Activated CD8-positive, alpha-beta memory T cell treated with anti-CD3 and anti-CD28 coated beads, Interleukin-2, amount 50 U/mL, for 24 hours (primary cell): ENCODE results near the gene WNT7B.

Source experiments
- DNase-seq: peaks from one replicate; pipeline ENCODE4 v3.0.0-alpha.2; 2020; ENCODE audit errors: extremely low read depth

Gene WNT7B

DNA sequence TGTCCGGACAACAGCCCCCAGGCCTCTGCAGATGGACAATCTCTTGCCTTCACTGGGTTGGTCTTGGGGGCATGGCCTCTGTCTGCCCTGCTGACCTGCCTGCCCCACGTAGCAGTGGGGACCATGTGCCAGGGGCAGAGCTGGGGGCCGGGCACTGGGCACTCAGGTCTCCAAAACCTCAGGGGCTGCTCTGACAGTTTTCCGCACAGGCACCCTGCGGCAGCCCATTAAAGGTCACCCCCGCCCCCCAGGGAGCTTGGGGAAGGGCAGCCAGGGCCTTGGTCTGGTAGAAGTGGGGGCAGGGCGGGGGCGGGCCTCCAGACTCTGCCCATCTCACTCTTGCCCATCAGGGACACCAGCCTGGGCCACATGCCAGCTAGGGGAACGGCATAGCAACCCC, 49.9 kb downstream of the WNT7B start:
- DNase-seq, result no peak

DNA sequence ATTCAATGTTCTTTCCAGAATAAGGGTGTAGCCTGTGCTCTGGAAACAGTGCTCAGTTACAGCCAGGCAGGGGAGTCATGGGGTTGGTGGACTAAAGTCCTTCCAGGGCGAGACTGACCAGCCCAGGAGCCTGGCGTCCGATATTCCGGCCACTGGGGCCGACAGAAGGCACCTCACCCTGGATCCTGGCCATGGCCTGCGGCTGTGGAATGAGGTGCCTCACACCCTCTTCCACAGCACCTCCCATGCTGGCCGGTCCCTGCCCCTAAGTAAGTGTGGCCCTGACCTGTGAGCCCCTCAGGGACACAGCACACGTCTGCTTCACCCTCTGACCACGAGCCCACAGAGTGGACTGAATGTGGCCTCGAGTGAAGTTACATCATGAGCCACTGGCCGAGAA, 50.5 kb downstream of the WNT7B start:
- no peak for DNase-seq

DNA sequence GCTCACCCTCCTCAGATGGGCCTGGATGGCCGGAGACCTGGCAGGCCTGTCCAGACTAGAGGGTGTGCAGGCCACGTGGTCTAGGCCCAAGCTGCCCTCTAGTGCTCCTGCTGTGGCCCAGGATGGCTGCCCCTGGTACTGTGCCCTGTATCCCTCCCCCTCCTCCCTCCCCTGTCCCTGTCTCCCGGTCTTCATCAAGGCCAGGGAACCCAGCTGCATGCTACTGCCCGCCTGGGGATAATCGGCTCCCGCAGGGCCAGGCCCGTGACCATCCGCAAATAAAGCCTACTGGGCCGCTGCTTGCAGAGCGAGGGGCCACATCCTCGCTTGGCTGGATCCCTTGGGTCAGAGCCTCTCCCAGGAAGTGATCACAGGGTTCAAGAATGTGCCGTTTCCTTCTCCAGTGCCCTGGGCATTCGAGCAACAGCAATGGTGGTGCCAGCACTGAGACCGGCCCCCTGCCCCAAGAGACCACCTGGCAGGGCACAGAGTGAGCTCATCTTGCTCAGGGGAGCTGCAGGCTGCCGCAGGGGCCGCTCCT, 51.1 kb downstream of the WNT7B start:
- DNase-seq, result no peak

DNA sequence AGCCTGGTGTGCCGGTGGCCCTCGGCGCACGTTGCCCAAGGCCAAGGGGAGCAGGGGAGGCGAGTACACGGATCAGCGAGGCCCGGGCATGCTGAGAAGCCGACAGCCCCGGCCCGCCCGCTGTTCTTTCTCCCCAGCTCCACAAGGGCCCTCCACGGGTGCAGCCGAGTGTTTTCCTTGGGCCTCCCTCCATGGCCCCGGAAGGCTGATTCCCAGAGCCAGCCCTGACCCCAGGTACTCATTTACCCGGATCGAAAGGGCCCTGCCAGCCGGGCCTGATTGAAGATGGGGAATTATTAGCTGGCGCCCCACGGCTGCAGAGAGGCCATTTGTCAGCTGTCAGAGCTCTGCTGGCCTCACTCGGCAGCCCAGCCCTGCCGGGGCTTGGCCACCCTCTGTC, 53.1 kb downstream of the WNT7B start:
- DNase-seq, result no peak

DNA sequence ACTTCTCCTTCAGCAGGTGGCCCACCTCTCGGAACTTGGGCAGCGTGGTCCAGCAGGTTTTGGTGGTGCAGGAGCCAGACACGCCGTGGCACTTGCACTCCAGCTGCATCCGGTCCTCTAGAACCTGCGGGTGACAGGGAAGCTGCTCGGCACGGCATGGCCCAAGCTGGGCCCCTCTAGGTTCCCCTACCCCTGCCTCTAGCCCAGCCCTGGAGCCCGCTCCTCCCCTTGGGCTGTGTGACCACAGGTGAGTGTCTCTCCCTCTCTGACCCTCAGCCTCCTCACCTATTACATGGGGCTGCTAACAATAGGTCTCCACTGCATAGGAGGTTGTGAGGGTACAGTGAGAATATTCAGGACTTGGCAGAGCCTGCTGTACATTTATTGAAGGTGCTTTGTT, 53.8 kb downstream of the WNT7B start:
- DNase-seq, result no peak

DNA sequence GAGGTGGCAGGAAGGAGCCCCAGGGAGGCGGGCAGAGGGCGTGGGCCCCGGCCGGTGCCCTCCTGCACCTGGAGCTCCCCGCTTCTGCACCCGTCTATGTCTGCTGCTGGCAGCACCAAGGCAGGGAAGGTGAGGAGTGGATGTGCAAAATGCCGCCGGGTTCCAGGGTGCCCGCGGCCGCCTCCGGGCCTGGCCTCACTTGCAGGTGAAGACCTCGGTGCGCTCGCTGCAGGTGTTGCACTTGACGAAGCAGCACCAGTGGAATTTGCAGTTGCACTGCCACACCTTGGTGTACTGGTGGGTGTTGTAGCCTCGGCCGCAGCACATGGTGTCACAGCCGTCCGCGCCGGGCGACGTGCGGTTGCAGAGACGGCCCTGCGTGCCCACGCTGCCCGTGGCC, 54.3 kb downstream of the WNT7B start:
- DNase-seq, result no peak

DNA sequence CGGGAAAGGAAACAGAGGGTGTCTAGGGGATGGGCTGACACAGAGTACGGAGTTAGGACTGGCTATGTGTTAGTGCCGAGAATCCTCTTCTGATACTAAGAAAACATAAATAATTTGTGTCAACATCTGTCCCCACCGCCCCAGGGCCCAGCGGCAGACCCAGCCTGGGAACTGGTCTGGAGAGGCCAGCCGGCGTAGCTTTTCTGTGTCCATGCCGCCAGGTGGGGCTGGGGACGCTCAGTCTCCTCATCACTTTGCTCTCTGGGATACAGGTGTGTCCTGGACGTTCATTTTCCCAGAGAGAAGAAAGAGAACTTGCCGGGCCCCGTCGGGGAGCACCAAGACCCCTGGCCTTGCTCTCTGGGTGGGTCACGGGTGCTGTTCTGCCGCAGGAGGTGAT, 54.7 kb downstream of the WNT7B start:
- no peak for DNase-seq

DNA sequence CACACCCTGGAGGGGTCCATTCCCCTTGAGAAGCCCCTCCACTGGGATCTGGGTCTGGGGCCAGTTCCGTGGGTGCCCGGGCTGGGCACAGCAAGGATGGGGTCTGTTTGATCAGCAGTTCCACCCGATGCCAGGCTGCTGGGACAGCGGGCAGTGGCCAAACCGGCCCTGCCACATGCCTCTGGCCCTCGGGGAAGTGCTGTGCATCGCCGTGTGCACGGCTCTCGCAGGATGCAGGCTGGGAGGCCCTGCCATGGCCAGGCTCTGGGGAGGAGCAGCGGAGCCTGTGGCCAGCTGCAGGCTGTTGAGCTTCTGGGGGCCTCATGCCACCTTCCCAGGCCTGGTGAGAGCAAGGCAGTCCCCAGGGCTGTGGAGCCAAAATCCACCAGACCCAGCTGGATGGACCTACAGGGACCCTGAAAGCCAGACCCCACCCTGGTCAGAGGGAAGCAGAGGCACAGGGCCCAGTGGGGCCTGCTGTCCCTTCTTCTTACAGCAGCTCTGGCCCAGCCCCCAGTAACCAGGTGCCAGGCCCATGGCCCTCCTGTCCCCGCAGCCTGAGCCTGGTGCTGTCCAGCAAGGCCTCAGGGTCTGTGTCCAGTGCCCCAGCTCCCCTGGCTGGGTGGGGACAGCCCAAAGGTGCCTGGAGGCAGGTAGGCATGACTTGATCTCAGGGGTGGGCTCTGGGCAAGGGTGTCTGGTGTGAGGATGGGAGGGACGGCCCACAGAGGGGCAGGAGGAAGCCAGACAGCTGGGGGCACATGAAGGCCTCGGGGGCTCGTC, 57.3 kb downstream of the WNT7B start:
- no peak for DNase-seq

DNA sequence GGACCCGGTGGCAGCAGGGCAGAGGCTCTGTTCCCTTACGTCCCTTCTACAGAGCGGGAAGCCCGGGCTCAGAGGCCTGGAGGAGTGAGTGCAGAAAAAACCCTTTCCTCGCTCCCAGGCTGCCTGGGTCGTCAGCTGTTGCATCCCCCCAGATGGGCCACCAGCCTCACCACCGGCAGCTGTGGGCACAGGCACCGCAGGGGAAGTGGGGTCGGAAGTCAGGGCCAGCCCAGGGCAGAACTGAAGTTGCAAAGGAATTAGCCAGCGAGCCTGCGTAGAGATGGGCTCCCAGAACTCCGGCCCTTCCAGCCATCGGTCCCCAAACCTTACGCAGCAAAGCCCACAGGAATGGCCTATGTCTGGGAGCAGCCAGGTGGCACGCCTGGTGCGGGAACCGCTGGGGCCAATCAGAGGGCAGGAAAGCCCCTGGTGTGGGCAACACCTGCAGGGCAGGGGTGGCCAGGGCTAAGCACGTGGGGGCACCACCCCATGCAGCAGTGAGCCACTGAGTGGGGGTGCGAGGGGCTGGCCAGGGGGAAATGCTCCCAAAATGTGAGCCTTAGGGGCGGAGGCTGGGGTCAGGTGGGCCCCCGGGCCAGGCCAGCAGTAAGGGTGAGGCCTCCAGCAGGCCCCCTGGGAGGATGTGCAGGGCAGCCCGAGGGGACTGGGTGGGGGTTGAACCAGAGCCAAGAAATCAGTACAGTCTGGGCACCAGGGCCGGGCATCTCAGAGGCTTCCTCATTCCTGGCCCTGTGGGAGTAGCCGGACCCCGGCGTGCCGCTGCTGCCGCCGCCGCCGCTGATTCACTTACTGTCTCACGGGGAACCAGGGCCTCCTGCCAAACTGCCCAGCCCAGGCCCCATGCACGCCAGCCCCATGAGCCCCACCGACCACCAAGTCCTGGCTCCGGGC, 58.2 kb downstream of the WNT7B start:
- DNase-seq, result no peak

DNA sequence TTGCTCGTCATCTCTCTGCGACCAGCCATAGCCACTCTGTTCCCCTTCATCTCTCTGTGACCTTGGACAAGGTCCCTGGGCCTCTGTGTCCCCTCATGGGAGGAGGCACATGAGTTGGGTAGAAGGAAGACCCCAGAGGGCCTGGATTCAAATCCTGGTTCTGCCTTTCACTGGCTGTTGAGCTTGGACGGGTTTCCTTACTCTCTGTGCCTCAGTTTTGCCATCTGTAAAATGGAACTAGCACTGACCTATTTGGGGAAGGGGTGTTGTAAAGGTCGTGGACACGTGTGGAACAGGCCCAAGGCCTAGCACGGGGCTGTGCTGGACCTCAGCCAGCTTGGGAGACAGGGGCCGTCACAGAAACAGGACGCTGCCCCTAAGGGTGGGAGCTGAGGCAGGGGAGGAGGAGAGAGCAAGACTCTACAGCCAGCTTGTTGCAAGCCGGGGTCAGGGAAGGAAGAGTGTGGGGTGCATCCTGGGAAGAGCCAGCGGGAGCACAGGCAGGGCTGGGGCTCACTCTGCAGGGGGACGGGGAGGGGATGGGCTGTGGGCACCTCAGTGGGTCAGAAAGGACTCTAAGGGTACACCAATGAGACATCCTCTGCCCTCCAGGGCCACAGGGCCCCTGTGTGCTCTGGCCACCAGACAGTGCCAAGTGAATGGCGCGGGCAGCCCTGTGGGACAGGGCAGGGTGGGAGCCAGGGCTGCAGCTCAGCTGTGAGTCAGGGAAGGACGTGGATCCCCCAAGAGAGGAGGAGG, 59.1 kb downstream of the WNT7B start:
- no peak for DNase-seq

DNA sequence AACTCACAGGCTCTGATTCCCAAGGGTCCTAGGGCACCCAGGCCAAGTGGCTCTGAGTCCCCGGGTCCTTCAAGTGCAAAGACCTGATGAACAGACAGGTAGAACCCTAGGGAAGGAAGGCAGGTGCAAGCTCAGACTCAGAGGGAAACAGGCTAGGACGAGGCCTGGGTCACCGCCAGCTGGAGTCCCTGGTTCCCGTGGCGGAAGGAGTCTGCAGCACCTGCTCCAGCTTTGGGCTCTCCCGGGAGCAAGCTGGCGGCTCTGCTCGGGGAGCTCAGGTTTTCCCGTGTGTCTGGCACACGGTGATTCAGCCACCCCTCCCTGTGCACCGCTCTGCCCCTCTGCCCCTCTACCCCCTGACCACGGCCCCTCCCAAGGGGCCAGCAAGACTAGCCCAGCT, 59.8 kb downstream of the WNT7B start:
- no peak for DNase-seq

DNA sequence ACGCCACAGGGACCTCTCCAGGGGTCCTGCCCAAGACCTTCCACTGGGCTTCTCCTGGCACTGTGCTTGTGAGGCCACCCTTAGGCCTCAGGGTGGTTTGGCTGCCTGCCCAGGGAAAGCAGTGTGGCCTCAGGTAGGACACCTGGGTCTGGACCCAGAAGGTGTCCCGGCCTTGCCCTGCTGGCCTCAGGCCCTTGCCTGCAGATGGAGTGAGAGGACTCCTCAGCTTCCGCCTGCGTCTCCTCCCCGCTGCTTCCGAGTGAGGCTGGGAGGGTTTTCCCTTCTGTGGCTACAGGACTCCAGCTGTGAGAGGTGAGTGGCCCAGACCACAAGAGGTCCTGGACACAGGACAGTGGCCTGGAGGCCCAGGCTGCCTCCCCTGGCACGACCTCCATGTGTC, 60.4 kb downstream of the WNT7B start:
- DNase-seq, result no peak

DNA sequence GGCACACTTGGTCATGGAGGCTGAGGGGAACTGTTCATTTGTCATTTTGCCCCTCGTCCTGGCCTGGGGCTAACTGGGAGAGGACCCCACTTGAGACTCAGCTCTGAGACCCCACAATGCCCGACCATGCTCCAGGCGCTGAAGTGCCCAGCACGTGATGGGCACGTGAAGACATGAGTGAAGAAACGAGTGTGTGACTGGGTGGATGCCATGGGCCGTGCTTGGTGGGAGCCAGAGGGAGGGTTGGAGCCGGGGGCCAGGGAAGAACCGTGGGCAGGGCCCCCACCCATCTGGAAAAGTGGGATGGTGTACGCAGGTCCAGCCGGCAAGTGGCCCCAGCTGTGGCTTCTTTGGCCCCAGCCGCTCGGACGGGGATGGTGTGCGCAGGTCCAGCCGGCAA, 61.1 kb downstream of the WNT7B start:
- no peak for DNase-seq

DNA sequence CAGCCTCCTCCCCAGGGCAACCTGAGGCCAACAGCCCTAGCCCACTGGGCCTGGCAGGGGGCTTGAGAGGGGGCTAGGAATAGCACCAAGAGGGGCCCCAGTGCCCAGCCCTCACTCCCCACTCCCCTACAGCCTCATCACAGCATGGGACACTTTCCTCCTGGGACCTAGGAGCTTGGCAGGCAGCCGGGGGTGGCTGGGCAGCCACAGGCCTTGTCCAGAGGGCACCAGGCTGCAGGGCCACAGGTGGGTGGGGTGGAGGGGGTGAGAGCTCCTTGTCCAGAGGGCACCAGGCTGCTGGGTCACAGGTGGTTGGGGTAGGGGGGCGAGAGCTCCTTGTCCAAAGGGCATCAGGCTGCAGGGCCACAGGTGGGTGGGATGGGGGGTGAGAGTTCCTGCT, 61.8 kb downstream of the WNT7B start:
- DNase-seq, result no peak

DNA sequence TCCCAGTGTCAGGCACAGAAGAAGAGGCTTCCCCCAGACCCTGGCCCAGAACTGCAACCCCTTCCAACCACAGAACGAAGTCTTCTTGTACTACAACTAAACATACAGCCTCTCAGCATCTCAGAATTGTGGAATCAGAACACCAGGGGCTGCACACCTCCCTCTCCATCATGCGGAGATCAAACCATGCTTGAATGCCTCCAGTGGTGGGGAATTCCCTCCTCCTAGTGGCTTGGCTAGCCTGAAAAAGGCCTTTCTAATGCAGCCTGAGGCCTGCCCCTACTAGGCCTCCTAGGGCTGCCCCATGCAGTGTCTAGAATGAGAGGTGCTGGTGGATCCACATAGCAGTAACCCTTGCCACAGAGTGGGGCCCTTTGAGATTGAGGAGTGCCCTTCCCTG, 62.7 kb downstream of the WNT7B start:
- DNase-seq, result no peak

DNA sequence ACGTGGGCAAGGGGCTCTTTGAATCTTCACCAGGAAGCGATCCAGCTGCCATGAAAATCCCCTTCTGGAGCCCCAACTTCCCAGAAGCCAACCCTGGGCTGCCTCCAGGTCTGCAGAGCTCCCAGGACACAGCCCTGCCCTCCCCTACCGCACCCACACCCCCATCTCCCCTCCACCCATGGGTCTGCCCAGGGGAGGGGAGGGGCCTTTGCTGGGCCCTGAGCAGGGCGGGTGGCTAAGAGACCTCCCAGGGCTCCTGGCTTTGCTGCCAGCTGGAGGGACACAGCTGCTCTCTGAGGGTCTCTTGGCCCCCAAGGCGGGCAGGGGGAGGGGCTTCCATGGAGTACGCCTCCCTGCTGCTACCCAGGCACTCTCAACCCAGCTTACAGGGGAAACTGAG, 64.1 kb downstream of the WNT7B start:
- no peak for DNase-seq

DNA sequence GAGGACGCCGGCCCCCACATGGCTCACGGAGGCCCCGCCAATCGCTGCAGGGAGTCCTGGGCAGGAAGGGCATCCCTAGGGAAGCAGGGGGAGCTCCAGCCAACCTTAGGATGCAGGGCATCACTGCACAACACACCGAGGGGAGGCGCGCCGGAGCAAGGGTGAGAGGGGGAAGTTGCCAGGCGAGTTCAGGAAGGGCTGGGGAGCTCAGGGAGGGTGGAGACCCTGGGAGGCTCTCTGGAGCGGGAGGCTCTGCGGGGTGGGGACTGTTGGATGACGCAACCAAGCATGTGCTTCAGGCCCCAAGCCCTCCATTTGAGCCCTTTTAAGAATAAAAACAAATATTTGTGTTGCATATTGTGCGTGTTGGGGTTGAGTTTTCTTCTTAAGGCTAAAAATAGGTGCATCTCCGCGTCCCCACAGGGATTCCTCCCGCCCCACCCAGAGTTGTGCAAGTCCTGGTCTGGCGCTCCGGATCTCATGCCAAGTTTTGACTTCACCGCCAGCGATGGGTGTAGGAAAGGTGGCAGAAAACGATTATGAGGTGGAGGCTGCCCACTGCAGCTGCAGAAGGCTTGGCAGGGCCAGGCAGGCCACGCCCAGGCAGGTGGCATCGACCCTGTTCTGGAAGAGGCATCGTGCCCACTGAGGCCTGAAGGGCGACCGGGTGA, 65.2 kb downstream of the WNT7B start:
- no peak for DNase-seq

DNA sequence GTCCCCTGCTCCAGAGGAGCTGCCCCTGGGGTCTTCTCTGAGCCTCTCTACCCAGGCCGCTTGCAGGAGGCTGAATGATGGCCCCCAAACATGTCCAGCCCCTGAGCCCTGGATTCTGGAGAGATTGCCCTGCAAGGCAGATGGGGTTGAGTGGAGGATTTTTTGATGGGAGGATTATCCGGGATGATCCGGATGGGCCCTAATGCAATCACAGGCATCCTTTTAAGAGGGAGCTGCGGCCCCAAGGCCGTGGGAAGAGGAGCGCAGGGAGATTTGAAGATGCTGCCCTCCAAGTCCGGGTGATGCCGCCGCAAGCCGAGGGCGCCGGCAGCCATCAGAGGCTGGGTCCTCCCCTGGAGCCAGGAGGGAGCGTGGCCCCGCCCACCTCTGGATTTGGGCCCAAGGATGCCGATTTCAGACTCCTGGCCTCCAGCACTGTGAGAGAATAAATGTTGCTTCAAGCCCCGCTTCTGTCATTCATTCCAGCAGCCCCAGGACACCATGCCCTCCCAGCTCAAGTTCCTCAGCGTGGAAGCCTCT, 66.0 kb downstream of the WNT7B start:
- DNase-seq, result no peak

DNA sequence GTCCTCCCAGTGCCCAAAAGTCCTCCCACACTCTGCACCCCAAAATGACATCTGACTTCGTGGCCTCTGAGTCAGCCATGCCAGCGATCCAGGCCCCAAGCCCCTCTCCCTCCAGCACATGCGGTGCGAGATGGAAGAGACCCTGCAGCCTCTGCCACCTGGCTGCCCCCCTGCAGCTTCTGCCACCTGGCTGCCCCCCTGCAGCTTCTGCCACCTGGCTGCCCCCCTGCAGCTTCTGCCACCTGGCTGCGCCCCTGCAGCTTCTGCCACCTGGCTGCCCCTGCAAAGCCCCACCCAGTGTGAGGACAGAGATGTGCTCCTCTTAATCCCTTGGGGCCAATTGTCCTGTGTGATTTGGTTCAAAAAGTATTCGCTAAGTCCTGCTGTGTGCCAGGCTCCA, 68.0 kb downstream of the WNT7B start:
- no peak for DNase-seq

DNA sequence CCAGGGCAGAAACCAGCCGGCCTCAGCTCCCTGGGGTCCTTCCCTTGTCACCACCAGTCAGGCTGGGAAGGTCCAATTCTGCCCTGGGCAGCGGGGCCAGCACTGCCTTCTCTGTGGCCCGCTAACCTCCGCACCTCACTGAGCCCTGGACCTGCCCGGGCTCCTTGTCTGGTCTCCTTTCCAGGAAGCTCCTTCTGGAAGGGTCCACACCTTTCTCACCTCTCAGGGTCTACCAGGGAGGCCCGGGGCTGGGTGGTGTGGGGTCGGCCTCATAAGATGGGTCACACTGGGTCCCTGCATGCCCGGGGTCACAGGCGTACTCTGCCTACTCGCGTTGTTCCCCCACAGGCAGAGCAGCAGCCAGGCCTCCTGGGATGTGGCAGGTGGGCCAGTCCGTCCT, 69.0 kb downstream of the WNT7B start:
- DNase-seq, result no peak

DNA sequence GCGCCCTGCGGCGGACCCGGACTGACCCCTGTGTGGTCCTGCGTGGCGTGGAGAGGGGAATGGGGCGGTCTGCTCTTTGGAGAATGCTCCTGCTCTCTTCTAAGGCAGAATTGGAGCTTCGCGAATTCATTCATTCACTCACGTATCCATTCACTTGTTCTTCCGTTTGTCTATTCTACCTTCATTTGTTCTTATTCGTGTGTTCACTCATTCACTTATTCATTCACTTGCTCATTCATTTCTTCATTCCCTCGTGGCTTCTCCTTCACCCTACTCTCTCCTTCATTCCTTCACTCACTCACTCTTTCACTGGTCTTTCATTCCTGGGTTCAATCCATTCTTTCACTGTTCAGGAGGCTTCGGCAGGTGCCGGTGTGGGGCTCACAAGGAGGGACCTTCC, 69.6 kb downstream of the WNT7B start:
- DNase-seq, result no peak
